CD1c-positive myeloid dendritic cell (primary cell): ENCODE results near the gene MCRS1.
A peak's percentile ranks its signal among the peaks of the same experiment; 100 is the strongest.

Experiments used
- DNase-seq: peaks from one replicate; pipeline ENCODE4 v3.0.0-alpha.2; 2016; ENCODE audit errors: extremely low spot score

MCRS1 gene

GRCh38 chr12:49582850-49583249 lies 14.9 kb upstream of the MCRS1 start:
- DNase-seq: no peak

DNA sequence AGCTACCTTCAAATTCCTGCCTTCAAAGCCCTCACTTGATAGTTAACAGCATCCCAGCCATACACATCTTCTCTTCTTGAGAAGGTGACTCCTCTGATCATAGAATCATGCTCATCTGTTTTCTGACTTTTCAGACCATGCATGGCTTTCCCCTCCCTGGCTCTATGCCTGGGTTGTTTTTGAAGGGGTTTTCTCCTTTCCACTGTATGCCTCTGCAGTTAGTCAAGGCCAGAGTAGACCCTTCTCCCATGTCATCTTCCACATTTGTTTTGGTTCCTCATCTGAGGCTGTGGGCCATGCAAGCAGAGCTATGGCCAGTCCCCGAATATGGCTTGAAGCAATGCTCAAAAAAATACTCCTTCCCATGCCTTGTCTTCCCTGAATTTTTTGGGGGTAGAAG lies 14.3 kb upstream of the MCRS1 start:
- no peak for DNase-seq

DNA sequence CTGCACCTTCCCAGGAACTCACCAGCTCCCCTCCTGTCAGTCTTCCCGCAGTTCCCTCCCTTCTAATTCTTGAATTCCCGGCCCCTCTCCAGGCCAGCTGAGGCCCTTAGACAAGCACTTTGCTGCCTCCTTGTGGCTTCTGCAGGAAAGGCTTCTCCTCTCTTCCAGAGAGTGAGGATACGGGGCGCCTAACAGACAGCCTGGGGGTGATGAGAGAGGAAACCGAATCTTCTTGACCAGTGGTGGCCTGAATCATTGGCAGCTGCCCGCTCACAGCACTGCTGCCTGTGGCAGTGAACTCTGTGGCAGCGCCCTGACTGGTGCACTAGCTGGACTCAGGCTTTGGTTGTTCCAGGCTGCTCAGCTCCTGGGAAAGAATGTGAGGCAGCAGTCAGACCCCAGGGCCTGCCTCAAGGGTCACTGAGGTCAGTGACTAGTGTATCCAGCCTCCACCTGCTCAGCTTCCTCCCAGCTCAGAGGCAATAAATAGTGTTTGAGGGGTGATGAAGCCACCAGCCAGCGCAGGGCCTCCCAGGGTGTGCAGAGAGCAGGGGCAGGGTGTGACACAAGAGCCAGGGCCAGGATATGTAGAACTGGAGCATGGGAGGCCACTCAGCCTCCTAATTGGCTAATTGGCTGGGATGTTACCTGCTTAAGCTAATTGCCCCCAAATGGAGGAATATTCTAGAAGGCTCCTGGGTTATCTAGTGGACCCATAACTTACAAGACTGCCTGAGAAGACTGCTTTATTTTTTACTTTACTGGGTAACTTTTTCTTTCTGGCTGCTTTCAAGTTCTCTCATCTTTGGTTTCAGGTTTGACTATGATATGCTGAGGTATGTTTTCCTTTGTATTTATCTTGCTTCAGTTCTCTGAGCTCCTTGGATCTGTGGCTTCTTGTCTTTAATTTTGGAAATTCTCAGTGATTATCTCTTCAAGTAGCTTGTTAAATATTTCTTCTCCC lies 12.9 kb upstream of the MCRS1 start:
- DNase-seq: peak; percentile 66

DNA sequence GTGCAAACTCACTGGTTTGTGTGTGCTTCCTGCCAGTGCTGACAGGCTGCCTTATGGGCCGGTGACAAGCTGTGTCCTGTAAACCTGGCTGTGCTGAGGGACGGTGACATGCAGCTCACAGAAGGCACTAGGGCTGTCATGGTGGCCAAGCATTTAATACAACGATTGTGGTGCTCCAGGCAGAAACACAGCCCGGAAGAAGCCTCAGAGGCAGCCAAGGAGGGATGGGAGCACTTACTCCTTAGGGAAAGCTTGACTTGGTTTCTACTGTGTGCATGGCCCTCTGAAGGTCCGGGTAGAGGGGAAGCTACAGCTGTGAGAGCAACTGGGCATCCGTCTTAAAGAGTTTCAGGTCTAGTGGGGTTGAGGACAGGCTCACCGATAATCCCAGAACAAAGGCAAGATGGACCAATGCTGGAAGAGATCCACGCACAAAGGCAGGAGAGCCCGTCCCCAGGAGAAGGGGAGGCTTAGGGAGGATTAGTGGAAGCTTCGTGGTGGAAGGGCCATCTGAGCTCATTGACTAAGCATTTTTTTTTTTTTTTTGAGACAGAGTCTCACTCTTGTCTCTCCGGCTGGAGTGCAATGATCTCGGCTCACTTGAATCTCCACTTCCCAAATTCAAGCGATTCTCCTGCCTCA lies 10.7 kb upstream of the MCRS1 start:
- no peak for DNase-seq

DNA sequence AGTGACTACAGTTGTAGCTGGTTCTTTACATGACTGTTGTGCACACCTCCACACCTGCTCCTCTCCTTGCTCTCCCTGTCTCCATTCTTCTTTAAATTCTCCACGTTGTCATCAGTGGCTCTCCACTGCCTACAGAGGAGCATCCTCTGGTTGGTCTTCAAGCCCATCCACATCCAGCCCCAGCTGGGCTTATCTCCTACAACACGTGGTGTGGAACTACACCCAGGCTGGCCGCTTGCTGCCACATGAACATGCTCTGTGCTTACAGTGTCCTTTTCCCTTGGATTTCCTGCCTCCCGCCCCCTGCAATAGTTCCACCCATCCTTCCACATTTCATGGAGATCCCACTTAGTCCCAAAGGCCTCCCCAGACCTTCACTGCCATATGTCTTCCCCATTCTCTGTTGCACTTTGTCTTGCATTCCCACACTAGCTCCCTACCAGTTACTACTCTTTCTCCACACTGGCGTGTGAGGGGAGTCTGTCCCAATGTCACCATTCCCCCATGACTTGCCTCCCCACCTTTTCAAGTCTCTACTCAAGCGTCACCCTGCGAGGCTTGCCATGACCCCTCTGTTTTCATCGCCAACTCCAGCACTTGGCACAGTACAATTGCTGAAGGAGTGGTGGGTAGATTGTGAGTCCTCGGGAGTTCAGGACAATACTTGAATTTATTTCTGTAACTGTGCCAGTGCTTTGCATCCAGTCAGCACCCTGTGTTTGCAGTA lies 9.8 kb upstream of the MCRS1 start:
- DNase-seq: no peak

GRCh38 chr12:49568442-49569162 lies 660 bp upstream of the MCRS1 start:
- DNase-seq: peak; percentile 14

DNA sequence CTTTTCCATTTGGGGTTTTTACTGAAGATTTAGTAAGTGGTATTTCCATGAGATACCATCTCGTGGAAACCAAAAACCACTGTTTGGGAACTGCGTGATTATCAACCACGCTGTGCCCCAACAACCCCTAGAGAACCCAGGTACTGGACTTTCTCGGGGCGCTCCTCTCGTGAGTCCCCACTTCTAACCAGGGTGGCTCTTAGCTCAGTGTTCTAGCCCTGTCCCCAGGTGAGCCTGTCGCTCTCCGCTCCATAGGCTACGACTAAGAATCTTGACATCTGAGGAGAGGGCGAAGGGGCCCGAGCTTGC lies 686 bp downstream of the MCRS1 start:
- no peak for DNase-seq

DNA sequence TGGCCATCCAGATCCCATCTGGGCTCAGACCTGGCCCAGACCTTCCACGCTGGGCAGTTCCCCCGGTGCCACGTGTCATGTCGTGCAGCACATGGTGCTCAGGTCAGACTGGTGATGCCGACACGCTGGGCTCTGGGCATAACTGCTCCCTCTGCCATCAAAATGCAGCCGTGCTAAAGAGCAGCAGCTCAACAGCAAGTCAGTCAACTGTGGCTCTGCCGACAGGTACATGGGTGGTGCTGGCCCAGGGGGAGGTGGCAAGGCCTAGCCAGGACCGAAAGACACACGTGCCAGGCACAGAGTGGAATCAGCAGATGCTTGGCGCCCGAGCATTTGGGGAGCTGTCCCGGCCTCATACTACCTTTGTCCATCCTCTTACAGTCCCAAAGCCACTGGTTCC lies 1.6 kb downstream of the MCRS1 start:
- no peak for DNase-seq

GRCh38 chr12:49565406-49566265 lies 2.3 kb downstream of the MCRS1 start:
- no peak for DNase-seq

GRCh38 chr12:49564686-49565405 lies 3.1 kb downstream of the MCRS1 start:
- DNase-seq: no peak

DNA sequence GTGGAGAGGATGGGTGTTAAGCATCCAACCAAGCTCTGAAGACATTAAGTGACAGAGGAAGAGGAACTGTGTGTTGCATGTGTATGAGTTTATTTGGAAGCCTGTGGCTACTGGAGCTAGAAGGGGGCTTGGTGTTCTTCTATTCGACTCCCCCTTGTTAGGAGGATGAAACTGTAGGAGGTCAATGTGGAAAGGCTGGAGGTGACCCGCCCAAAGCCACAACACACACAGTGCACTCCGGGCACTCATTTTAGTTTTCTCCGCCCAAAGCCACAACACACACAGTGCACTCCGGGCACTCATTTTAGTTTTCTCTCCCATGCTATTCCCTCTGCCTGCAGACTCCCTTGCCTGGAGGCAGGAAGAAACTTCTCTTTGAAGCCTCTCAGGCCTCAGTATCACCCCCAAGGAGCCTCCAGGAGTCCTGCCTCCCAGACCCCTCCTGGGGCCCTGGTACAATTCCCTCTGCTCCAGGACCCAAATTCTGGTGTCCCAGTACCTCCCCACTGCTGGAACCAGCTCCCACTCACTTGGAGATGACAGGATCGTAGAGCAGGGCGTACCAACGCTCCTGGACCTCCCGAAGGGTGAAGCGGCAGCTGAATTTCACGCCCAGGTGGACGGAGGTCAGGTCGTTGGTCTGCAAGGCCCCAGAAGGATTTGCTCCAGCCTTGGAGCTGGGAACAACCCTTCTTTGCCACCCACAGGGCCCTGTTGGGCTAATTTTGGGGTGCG lies 3.8 kb downstream of the MCRS1 start:
- DNase-seq: no peak

GRCh38 chr12:49562831-49563230 lies 5.1 kb downstream of the MCRS1 start:
- DNase-seq: no peak

DNA sequence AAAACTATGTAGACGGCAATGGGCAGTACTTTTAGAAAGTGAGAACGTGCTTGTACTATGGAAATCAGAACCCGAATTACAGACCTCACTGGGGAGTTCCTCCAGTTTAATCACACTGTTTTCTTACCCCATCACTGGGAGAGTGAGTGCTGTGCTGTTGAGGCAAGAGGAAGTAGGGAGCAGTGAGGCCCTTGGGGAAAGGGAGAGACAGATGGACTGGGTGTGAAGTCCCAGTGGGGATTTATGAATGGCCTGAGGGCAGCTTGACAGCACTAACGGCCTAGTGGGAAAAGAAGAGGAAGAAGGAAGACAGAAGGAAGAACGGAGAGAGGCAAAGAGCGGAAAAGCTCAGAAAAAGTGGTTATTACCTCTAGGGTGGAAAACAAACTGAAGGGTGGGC lies 5.7 kb downstream of the MCRS1 start:
- DNase-seq: no peak

DNA sequence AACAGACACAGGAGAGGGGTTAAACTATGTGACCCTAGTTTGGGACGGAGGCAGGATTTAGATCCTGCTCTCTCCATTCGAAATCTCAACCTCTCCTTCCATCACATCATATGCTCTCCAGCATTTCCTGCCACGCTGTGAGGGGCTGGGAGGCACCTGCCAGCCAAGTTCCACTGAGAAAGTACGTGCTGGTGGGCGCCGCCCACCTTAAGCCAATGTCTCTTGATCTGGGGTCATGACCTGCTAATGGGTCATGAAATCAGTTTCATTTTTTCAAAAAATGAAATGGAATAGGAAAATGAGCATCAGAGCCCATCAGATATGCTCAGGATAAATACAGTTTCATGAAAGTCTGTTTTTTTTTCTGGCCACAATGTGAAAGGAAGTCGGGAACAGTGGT lies 7.2 kb downstream of the MCRS1 start:
- no peak for DNase-seq

- no peak for DNase-seq
Measured at GRCh38 chr12:49559011-49559675, 8.8 kb downstream of the MCRS1 start.

- DNase-seq: no peak
Measured at GRCh38 chr12:49558526-49558925, 9.4 kb downstream of the MCRS1 start.

- DNase-seq: no peak
Measured at GRCh38 chr12:49557917-49558215, 10.1 kb downstream of the MCRS1 start.

DNA sequence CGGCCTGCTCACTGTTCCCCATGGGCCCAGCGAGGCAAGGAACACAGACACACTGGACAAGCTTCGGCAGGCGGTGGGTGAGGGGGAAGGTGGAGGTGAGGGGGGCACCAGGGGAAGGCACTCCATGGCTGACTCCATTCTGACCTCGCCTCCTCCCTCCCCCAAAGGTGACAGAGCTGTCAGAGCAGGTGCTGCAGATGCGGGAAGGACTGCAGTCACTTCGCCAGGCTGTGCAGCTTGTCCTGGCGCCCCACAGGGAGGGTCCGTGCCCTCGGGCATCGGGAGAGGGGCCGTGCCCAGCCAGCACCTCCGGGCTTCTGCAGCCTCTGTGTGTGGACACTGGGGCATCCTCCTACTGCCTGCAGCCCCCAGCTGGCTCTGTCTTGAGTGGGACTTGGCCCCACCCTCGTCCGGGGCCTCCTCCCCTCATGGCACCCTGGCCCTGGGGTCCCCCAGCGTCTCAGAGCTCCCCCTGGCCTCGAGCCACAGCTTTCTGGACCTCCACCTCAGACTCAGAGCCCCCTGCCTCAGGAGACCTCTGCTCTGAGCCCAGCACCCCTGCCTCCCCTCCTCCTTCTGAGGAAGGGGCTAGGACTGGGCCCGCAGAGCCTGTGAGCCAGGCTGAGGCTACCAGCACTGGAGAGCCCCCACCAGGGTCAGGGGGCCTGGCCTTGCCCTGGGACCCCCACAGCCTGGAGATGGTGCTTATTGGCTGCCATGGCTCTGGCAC lies 10.6 kb downstream of the MCRS1 start:
- no peak for DNase-seq
